HCT116 (cell line): ENCODE data around the gene TAF3. TPM values are rescaled to one million over a fixed set of nuclear protein-coding genes. Genes with fewer than 3 reads are reported as not detected.

ENCODE experiments used
- ATAC-seq: fragments of 200-7000 bp; cut with Tn5 transposase; 2 replicates; pipeline ENCODE4 v1.9.1; 2020; ENCODE audit warnings: mild to moderate bottlenecking, moderate library complexity
- BruUV-seq: library from RNA; stranded (reverse); fragments of 400-500 nt; replicated peaks from 2 replicates; lab custom pipeline; 2021; lab: Mats Ljungman, UMichigan
- CTCF ChIA-PET: fragments of 300-600 bp; sonication (Branson Sonifier 250); formaldehyde crosslinking; loops from one replicate; lab custom pipeline; 2021; ENCODE audit warnings: antibody characterized with exemption; lab: Charles Lee
- POLR2A ChIA-PET: fragments of 300-600, 350-600 bp; sonication (Branson Sonifier 250); formaldehyde crosslinking; loops from one replicate; lab custom pipeline; 2021; ENCODE audit warnings: antibody characterized with exemption; lab: Charles Lee
- RAD21 ChIA-PET, 2 experiments: fragments of 300-600 bp; sonication (Branson Sonifier 250); formaldehyde crosslinking; loops; one replicate each; lab custom pipeline; 2023; ENCODE audit warnings: low total read pairs in 2 of 2; ENCODE audit not compliant: uncharacterized antibody in 2 of 2, unreplicated experiment in 2 of 2, low non-redundant PET in 1 of 2; lab: Charles Lee
- DNase-seq: peaks from one replicate; pipeline ENCODE4 v3.0.0-alpha.2; 2010; ENCODE audit warnings: low read depth, low spot score
- H2AFZ ChIP-seq: fragments of 200-600 bp; shearing (Covaris generic), sonication (generic); 2 replicates; pipeline ENCODE4 v1.6.1; 2017; ENCODE audit warnings: low read depth, mixed run types, mixed read lengths, antibody characterized with exemption, low read length; ENCODE audit not compliant: poor library complexity, severe bottlenecking
- H3K27ac ChIP-seq: 2 replicates; pipeline ENCODE4 v1.5.1; 2012; ENCODE audit warnings: low read depth, low read length
- H3K27me3 ChIP-seq: fragments of 200-600 bp; sonication (generic); 2 replicates; pipeline ENCODE4 v1.6.1; 2016; ENCODE audit warnings: mixed run types, low read length, mixed read lengths; ENCODE audit not compliant: insufficient read depth
- H3K36me3 ChIP-seq, 2 experiments: fragments of 200-500 bp in 1 of 2; fragments of 200-600 bp in 1 of 2; sonication (Bioruptor generic) in 1 of 2; sonication (generic) in 1 of 2; 2 replicates each; pipeline versions ENCODE4 v1.5.1 to v1.6.1; 2014 to 2016; ENCODE audit warnings: low read length in 2 of 2, inconsistent platforms in 1 of 2, mixed read lengths in 1 of 2, mixed run types in 1 of 2; ENCODE audit not compliant: insufficient read depth in 2 of 2, control insufficient read depth in 1 of 2
- H3K4me1 ChIP-seq, 2 experiments: fragments of 200-600 bp in 1 of 2; sonication (generic) in 1 of 2; 2 replicates each; pipeline versions ENCODE4 v1.5.1 to v1.6.1; 2012 to 2017; ENCODE audit warnings: low read length in 2 of 2, inconsistent platforms in 1 of 2, mild to moderate bottlenecking in 1 of 2, mixed read lengths in 1 of 2, mixed run types in 1 of 2, moderate library complexity in 1 of 2; ENCODE audit not compliant: insufficient read depth in 2 of 2, control insufficient read depth in 1 of 2
- H3K4me2 ChIP-seq: fragments of 200-600 bp; sonication (generic); 2 replicates; pipeline ENCODE4 v1.6.1; 2017; ENCODE audit warnings: mixed run types, low read length, mixed read lengths
- H3K4me3 ChIP-seq, 2 experiments: fragments of 200-600 bp in 1 of 2; sonication (generic) in 1 of 2; replicated peaks in 1 of 2; 2 replicates each; pipeline ENCODE4 v1.5.1; 2011 to 2016; ENCODE audit warnings: low read length in 2 of 2, control low read depth in 1 of 2, low read depth in 1 of 2, mild to moderate bottlenecking in 1 of 2, mixed read lengths in 1 of 2, mixed run types in 1 of 2
- H3K79me2 ChIP-seq: fragments of 200-600 bp; sonication (generic); 2 replicates; pipeline ENCODE4 v1.6.1; 2017; ENCODE audit warnings: mild to moderate bottlenecking, mixed run types, low read length, moderate library complexity, mixed read lengths; ENCODE audit not compliant: insufficient read depth
- H3K9ac ChIP-seq: fragments of 200-600 bp; sonication (generic); 2 replicates; pipeline ENCODE4 v1.6.1; 2016; ENCODE audit warnings: low read length, mixed read lengths
- H3K9me2 ChIP-seq: fragments of 200-600 bp; sonication (generic), shearing (Covaris generic); 2 replicates; pipeline ENCODE4 v1.6.1; 2017; ENCODE audit warnings: mixed run types, mild to moderate bottlenecking, moderate library complexity; ENCODE audit not compliant: insufficient read depth
- H3K9me3 ChIP-seq, 2 experiments: fragments of 200-500 bp in 1 of 2; fragments of 200-600 bp in 1 of 2; sonication (Bioruptor generic) in 1 of 2; sonication (generic) in 1 of 2; 2 replicates each; pipeline ENCODE4 v1.6.1; 2014 to 2017; ENCODE audit warnings: low read length in 2 of 2, mixed read lengths in 2 of 2, inconsistent platforms in 1 of 2, low read depth in 1 of 2, mild to moderate bottlenecking in 1 of 2, mixed run types in 1 of 2, moderate library complexity in 1 of 2; ENCODE audit not compliant: control insufficient read depth in 1 of 2, insufficient read depth in 1 of 2
- H4K20me1 ChIP-seq: fragments of 200-600 bp; sonication (generic), shearing (Covaris generic); 2 replicates; pipeline ENCODE4 v1.6.1; 2017; ENCODE audit warnings: mixed run types, mild to moderate bottlenecking, moderate library complexity; ENCODE audit not compliant: insufficient read depth
- CBX3 ChIP-seq: IDR thresholded peaks from 2 replicates; pipeline ENCODE4 v1.6.1; 2012; ENCODE audit warnings: low read depth
- CEBPB ChIP-seq: IDR thresholded peaks from 2 replicates; pipeline ENCODE4 v1.6.1; 2012; ENCODE audit warnings: low read depth
- ELF1 ChIP-seq: IDR thresholded peaks from 2 replicates; pipeline ENCODE4 v1.6.1; 2012; ENCODE audit warnings: low read depth, borderline replicate concordance
- EZH2phosphoT487 ChIP-seq: fragments of 200-600 bp; IDR thresholded peaks from 2 replicates; pipeline ENCODE4 v1.6.1; 2018; ENCODE audit warnings: antibody characterized with exemption, borderline replicate concordance
- MAX ChIP-seq: IDR thresholded peaks from 2 replicates; pipeline ENCODE4 v1.6.1; 2012
- POLR2A ChIP-seq: IDR thresholded peaks from 2 replicates; pipeline ENCODE4 v1.7.0; 2011; ENCODE audit warnings: borderline replicate concordance; ENCODE audit not compliant: insufficient read depth, insufficient read length; ENCODE audit errors: extremely low read depth
- RAD21 ChIP-seq: IDR thresholded peaks from 2 replicates; pipeline ENCODE4 v1.6.1; 2012; ENCODE audit warnings: low read depth, mild to moderate bottlenecking
- REST ChIP-seq: IDR thresholded peaks from 2 replicates; pipeline ENCODE4 v1.6.1; 2012; ENCODE audit warnings: low read depth
- SP1 ChIP-seq: IDR thresholded peaks from 2 replicates; pipeline ENCODE4 v1.6.1; 2012; ENCODE audit warnings: low read depth
- TCF7L2 ChIP-seq: IDR thresholded peaks from 2 replicates; pipeline ENCODE4 v1.7.0; 2011; ENCODE audit warnings: borderline replicate concordance, inconsistent platforms; ENCODE audit not compliant: insufficient read depth, insufficient read length; ENCODE audit errors: extremely low read depth
- YY1 ChIP-seq: IDR thresholded peaks from 2 replicates; pipeline ENCODE4 v1.6.1; 2011; ENCODE audit warnings: low read length, low read depth, moderate library complexity, mild to moderate bottlenecking; ENCODE audit not compliant: insufficient replicate concordance; ENCODE audit errors: extremely low read depth
- ZBTB33 ChIP-seq: IDR thresholded peaks from 2 replicates; pipeline ENCODE4 v1.6.1; 2011; ENCODE audit warnings: mild to moderate bottlenecking, low read length, moderate library complexity; ENCODE audit not compliant: insufficient replicate concordance; ENCODE audit errors: extremely low read depth
- ZNF274 ChIP-seq: fragments of 200-500 bp; sonication (Bioruptor generic); IDR thresholded peaks from 2 replicates; pipeline ENCODE4 v1.6.1; 2014; ENCODE audit warnings: mild to moderate bottlenecking, low read depth, low read length, inconsistent platforms
- intact Hi-C: fragments of 100-400 bp; cut with micrococcal nuclease; formaldehyde crosslinking; loops from 2 replicates; pipeline ENCODE4 v1.10.0; 2022
- total RNA-seq: library from RNA; stranded (reverse); gene quantifications from one replicate; pipeline ENCODE4 v1.2.1, GENCODE V29; 2021; ENCODE audit not compliant: unreplicated experiment

TAF3 gene
- total RNA-seq, 1 experiment from 2014 or later = 8.0 TPM

- TF ChIP-seq ZBTB33 (no peak), ELF1 (no peak), ZNF274 (no peak), YY1 (no peak), CEBPB (no peak)
Measured at GRCh38 chr10:8049865-8050555, 231.7 kb downstream of the TAF3 start (continued).

- Histone ChIP-seq H3K9me3 (no peaks in the 10 kb centered on the region), H3K27me3 (peaks cover 15% of the 10 kb centered on the region; the same call in 1 of the 2 replicates), H3K4me2 (no peak overlapping the region), H3K9ac (no peak overlapping the region), H2AFZ (no peak overlapping the region), H3K4me1 (peaks cover 3 to 15% of the 10 kb centered on the region in 2 experiments; a peak in 3 of 4 replicates), H3K36me3 (no peaks in the 10 kb centered on the region), H3K4me3 (no peak overlapping the region), H3K27ac (no peak overlapping the region), H4K20me1 (no peaks in the 10 kb centered on the region), H3K79me2 (no peaks in the 10 kb centered on the region), H3K9me2 (no peaks in the 10 kb centered on the region)
- no peak for DNase-seq
- ChIA-PET CTCF (no interaction called here), RAD21 (no interaction called here), POLR2A (no interaction called here)
- BruUV-seq = no TSS peak
- intact Hi-C loops = no loop called here
- no peak for ATAC-seq
- TF ChIP-seq REST (no peak), EZH2phosphoT487 (no peak), RAD21 (no peak), CBX3 (no peak), POLR2A (no peak), MAX (no peak), ZNF274 (no peak), TCF7L2 (no peak), SP1 (no peak)
Measured at GRCh38 chr10:8050556-8051108, 232.3 kb downstream of the TAF3 start.
